B cell (primary cell): Measurements from ENCODE around the gene ATP8B3. TPM values are rescaled to one million over a fixed set of nuclear protein-coding genes. Genes with fewer than 3 reads are reported as not detected.

Experiments used
- ATAC-seq: fragments of 200-7000 bp; cut with Tn5 transposase; one replicate; pipeline ENCODE4 v1.10.0; 2021; ENCODE audit warnings: low read depth, mild to moderate bottlenecking, moderate number of reproducible peaks, moderate library complexity
- CTCF ChIA-PET: fragments of 350-600 bp; sonication (Branson Sonifier 250); formaldehyde crosslinking; loops from one replicate; lab custom pipeline; 2021; ENCODE audit warnings: antibody characterized with exemption, inconsistent platforms; lab: Charles Lee
- POLR2A ChIA-PET: fragments of 350-600 bp; sonication (Branson Sonifier 250); formaldehyde crosslinking; loops from one replicate; lab custom pipeline; 2021; ENCODE audit warnings: antibody characterized with exemption; lab: Charles Lee
- DNase-seq: peaks from one replicate; pipeline ENCODE4 v3.0.0; 2013
- H2AFZ ChIP-seq: 2 replicates; pipeline ENCODE4 v1.6.1; 2012; ENCODE audit warnings: mild to moderate bottlenecking, low read depth, low read length; ENCODE audit not compliant: insufficient read depth, poor library complexity, severe bottlenecking
- H3K27ac ChIP-seq, 2 donors: 1 replicate in 1 of 2; 2 replicates in 1 of 2; pipeline ENCODE4 v1.5.1; 2012 to 2013; ENCODE audit warnings: low read length in 2 of 2, mild to moderate bottlenecking in 2 of 2, moderate library complexity in 1 of 2
- H3K27me3 ChIP-seq, 4 experiments: fragments of 200-600 bp in 1 of 4; sonication (generic) in 1 of 4; replicated peaks in 1 of 4; 1 replicate in 2 of 4; 2 replicates in 2 of 4; pipeline versions ENCODE4 v1.6.1 to v1.7.0; 2013 to 2016; ENCODE audit warnings: low read length in 3 of 4, mild to moderate bottlenecking in 2 of 4, mixed read lengths in 1 of 4, moderate library complexity in 1 of 4; ENCODE audit not compliant: insufficient read depth in 4 of 4, control insufficient read depth in 3 of 4; ENCODE audit errors: control extremely low read depth in 1 of 4
- H3K36me3 ChIP-seq, 2 experiments: replicated peaks in 1 of 2; 1 replicate in 1 of 2; 2 replicates in 1 of 2; pipeline versions ENCODE4 v1.6.1 to v1.7.1; 2013; ENCODE audit warnings: low read length in 1 of 2; ENCODE audit not compliant: insufficient read depth in 2 of 2, control insufficient read depth in 1 of 2; ENCODE audit errors: control extremely low read depth in 1 of 2, extremely low read depth in 1 of 2
- H3K4me1 ChIP-seq, 2 donors: fragments of 200-600 bp in 1 of 2; sonication (generic) in 1 of 2; 1 replicate in 1 of 2; 2 replicates in 1 of 2; pipeline versions ENCODE4 v1.5.1 to v1.6.1; 2013 to 2017; ENCODE audit warnings: low read length in 2 of 2; ENCODE audit not compliant: control insufficient read depth in 2 of 2, insufficient read depth in 2 of 2
- H3K4me2 ChIP-seq: replicated peaks from 2 replicates; pipeline ENCODE3; 2012; ENCODE audit warnings: mild to moderate bottlenecking, low read depth, low read length; ENCODE audit not compliant: poor library complexity, severe bottlenecking
- H3K4me3 ChIP-seq, 5 experiments: fragments of 200-600 bp in 1 of 5; sonication (generic) in 1 of 5; 1 replicate in 3 of 5; 2 replicates in 2 of 5; pipeline versions ENCODE4 v1.5.1 to v1.7.0; 2011 to 2016; ENCODE audit warnings: low read length in 4 of 5, mild to moderate bottlenecking in 4 of 5, low read depth in 2 of 5, control low read depth in 1 of 5, moderate library complexity in 1 of 5; ENCODE audit not compliant: insufficient read depth in 1 of 5; ENCODE audit errors: control extremely low read depth in 1 of 5, extremely low read depth in 1 of 5
- H3K79me2 ChIP-seq: fragments of 200-600 bp; sonication (generic); one replicate; pipeline ENCODE4 v1.6.0; 2016; ENCODE audit warnings: low read length; ENCODE audit not compliant: control insufficient read depth, insufficient read depth
- H3K9ac ChIP-seq: fragments of 200-600 bp; sonication (generic); 2 replicates; pipeline ENCODE4 v1.6.1; 2017; ENCODE audit warnings: mild to moderate bottlenecking, low read length, moderate library complexity
- H3K9me3 ChIP-seq, 3 donors: one replicate each; pipeline versions ENCODE4 v1.6.1 to v1.7.1; 2013; ENCODE audit warnings: low read length in 2 of 3; ENCODE audit not compliant: control insufficient read depth in 2 of 3, insufficient read depth in 1 of 3; ENCODE audit errors: control extremely low read depth in 1 of 3
- H4K20me1 ChIP-seq: 2 replicates; pipeline ENCODE4 v1.6.0; 2012; ENCODE audit warnings: mild to moderate bottlenecking, low read length; ENCODE audit not compliant: insufficient read depth, control insufficient read depth, poor library complexity, severe bottlenecking
- H3K27ac Mint-ChIP-seq: one replicate; pipeline ENCODE4 v1.8.0; 2021; ENCODE audit warnings: mixed read lengths
- H3K27me3 Mint-ChIP-seq: one replicate; pipeline ENCODE4 v1.8.0; 2021; ENCODE audit warnings: mixed read lengths
- H3K4me1 Mint-ChIP-seq: one replicate; pipeline ENCODE4 v1.8.0; 2021; ENCODE audit warnings: mixed read lengths
- H3K4me3 Mint-ChIP-seq: one replicate; pipeline ENCODE4 v1.8.0; 2021; ENCODE audit warnings: mixed read lengths
- H3K9me3 Mint-ChIP-seq: one replicate; pipeline ENCODE4 v1.8.0; 2022; ENCODE audit warnings: mixed read lengths; ENCODE audit not compliant: insufficient read depth
- EZH2 ChIP-seq: IDR thresholded peaks from 2 replicates; pipeline ENCODE4 v1.6.1; 2012; ENCODE audit warnings: borderline replicate concordance, low read depth, mild to moderate bottlenecking, moderate library complexity, low read length; ENCODE audit not compliant: insufficient read depth, poor library complexity, severe bottlenecking
- WGBS: methylation state at CpG from one replicate; pipeline ENCODE4 v1.1.5; 2013; ENCODE audit warnings: missing lambda C conversion rate; ENCODE audit not compliant: insufficient coverage; 5-methylcytosine and 5-hydroxymethylcytosine counted together
- intact Hi-C: fragments of 100-400 bp; cut with micrococcal nuclease; formaldehyde crosslinking; loops from one replicate; pipeline ENCODE4 v1.10.0; 2022
- polyA plus RNA-seq: library from polyadenylated mRNA; depleted of rRNA; stranded (reverse); fragments of >200 nt; gene quantifications from 2 replicates; pipeline ENCODE4 v1.2.3, GENCODE V29; 2012
- total RNA-seq, 2 donors: library from RNA; stranded (reverse); fragments of 120-200 nt in 1 of 2; gene quantifications; 1 replicate in 1 of 2; 2 replicates in 1 of 2; pipeline versions ENCODE4 v1.2.3 to v1.2.4, GENCODE V29; 2013 to 2022
- TF ChIP-seq, protein P1 (sequence below): fragments of 200-600 bp; IDR thresholded peaks from one replicate; pipeline ENCODE4 v1.8.0; 2022; ENCODE audit warnings: antibody characterized with exemption, mild to moderate bottlenecking

The ATP8B3 gene
- total and polyA plus RNA-seq, 2 donors (not counting 1 experiment from before 2014, with no cell fraction given), result 0.89 to 5.1 TPM

DNA sequence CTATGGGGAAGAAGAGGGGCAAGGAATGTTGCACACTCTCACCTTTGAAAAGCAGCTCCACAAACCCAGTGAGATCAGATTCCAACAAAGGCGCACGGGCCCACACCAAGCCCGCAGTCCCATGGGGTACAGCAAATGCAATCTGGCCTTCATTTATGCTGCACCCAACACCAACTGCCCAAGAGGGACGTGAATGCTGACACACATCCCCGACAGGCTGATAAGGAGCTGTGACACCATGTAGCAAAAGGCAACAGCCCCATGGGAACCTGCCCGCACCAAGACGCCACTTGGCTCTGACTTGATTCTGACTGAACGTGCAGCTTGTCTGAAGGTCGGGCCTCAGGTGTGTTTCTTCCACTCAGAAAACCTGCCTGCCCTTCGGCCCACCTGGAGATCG, 18.9 kb upstream of the ATP8B3 start:
- H2AFZ ChIP-seq, result no peak overlapping the region
- H3K27me3 ChIP-seq, result no peaks in the 10 kb centered on the region
- Mint-ChIP-seq H3K4me3 (no peak overlapping the region), H3K27ac (no peak overlapping the region), H3K9me3 (no peaks in the 10 kb centered on the region), H3K27me3 (no peaks in the 10 kb centered on the region), H3K4me1 (peaks cover 3% of the 10 kb centered on the region)
- H3K36me3 ChIP-seq, result peaks cover 0 to 29% of the 10 kb centered on the region in 2 experiments
- no peak for ATAC-seq
- no peak overlapping the region for H3K9ac ChIP-seq
- no peak overlapping the region for H3K4me3 ChIP-seq
- TF ChIP-seq EZH2, result no peak
- TF ChIP-seq, protein P1, sequence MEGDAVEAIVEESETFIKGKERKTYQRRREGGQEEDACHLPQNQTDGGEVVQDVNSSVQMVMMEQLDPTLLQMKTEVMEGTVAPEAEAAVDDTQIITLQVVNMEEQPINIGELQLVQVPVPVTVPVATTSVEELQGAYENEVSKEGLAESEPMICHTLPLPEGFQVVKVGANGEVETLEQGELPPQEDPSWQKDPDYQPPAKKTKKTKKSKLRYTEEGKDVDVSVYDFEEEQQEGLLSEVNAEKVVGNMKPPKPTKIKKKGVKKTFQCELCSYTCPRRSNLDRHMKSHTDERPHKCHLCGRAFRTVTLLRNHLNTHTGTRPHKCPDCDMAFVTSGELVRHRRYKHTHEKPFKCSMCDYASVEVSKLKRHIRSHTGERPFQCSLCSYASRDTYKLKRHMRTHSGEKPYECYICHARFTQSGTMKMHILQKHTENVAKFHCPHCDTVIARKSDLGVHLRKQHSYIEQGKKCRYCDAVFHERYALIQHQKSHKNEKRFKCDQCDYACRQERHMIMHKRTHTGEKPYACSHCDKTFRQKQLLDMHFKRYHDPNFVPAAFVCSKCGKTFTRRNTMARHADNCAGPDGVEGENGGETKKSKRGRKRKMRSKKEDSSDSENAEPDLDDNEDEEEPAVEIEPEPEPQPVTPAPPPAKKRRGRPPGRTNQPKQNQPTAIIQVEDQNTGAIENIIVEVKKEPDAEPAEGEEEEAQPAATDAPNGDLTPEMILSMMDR, result no peak
- H3K4me1 ChIP-seq, result peaks cover 0 to 8% of the 10 kb centered on the region in 2 donors
- intact Hi-C loops, result no loop called here
- 95% methylated on average over 11 of the region's 11 CpGs for whole genome bisulfite sequencing
- ChIA-PET POLR2A (interaction anchor here (0.6 kb wide), 1 partner anchor 192 kb away, joined by 6 read pairs; no protein-coding TSS in a partner anchor), CTCF (interaction anchor here (1.6 kb wide), 1 partner anchor 36 kb away, joined by 4 read pairs; no protein-coding TSS in a partner anchor)
- H3K4me2 ChIP-seq, result no peak overlapping the region
- H3K27ac ChIP-seq, result no peak overlapping the region
- H4K20me1 ChIP-seq, result peaks cover 96% of the 10 kb centered on the region
- peaks cover 80% of the 10 kb centered on the region for H3K79me2 ChIP-seq
- H3K9me3 ChIP-seq, result no peaks in the 10 kb centered on the region
- DNase-seq, result no peak

DNA sequence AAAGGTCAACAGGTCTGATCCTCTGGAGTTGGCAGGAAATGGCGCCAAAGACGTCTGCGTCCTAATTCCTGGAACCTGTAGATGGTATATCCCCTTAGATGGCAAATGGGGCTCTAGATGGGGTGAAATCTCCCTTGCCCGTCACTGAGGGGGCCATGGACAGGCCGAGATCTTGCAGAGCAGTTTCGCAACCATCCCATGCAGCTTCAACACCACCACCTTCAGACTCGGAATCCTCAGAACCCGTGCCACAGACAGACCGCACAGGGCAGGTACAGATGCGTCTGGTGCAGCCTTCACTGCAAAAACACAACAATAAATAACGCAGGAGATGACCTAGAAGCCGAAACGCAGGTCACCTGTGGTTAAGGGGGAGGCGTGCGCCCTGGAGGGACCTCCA, 18.5 kb upstream of the ATP8B3 start:
- 91% methylated on average over 7 of the region's 15 CpGs for WGBS
- POLR2A ChIA-PET, result interaction anchor here (0.6 kb wide), 1 partner anchor 191 kb away, joined by 6 read pairs; no protein-coding TSS in a partner anchor
- intact Hi-C loops, result no loop called here

More for the DNA sequence above, 18.5 kb upstream of the ATP8B3 start:
- Histone ChIP-seq H2AFZ (no peak overlapping the region), H3K9me3 (no peaks in the 10 kb centered on the region), H4K20me1 (peaks cover 96% of the 10 kb centered on the region), H3K27ac (no peak overlapping the region), H3K4me3 (no peak overlapping the region), H3K4me2 (no peak overlapping the region), H3K27me3 (no peaks in the 10 kb centered on the region), H3K79me2 (peaks cover 80% of the 10 kb centered on the region), H3K9ac (no peak overlapping the region), H3K36me3 (peaks cover 0 to 33% of the 10 kb centered on the region in 2 experiments), H3K4me1 (peaks cover 0 to 10% of the 10 kb centered on the region in 2 donors)
- Mint-ChIP-seq H3K27me3 (no peaks in the 10 kb centered on the region), H3K4me1 (peaks cover 4% of the 10 kb centered on the region), H3K27ac (no peak overlapping the region), H3K4me3 (no peak overlapping the region), H3K9me3 (no peaks in the 10 kb centered on the region)
- CTCF ChIA-PET, result interaction anchor here (1.6 to 2.9 kb wide), 2 partner anchors 36 to 284 kb away, joined by 4 to 8 read pairs; no protein-coding TSS in a partner anchor
- TF ChIP-seq, protein P1, result no peak
- TF ChIP-seq EZH2, result no peak
- no peak for ATAC-seq
- no peak for DNase-seq
